ENCODE data around the gene DNAI2.

Gene DNAI2

GRCh38 chr17:74228306-74228978 is 45.6 kb upstream of the DNAI2 start:
- TF ChIP-seq, protein P1, sequence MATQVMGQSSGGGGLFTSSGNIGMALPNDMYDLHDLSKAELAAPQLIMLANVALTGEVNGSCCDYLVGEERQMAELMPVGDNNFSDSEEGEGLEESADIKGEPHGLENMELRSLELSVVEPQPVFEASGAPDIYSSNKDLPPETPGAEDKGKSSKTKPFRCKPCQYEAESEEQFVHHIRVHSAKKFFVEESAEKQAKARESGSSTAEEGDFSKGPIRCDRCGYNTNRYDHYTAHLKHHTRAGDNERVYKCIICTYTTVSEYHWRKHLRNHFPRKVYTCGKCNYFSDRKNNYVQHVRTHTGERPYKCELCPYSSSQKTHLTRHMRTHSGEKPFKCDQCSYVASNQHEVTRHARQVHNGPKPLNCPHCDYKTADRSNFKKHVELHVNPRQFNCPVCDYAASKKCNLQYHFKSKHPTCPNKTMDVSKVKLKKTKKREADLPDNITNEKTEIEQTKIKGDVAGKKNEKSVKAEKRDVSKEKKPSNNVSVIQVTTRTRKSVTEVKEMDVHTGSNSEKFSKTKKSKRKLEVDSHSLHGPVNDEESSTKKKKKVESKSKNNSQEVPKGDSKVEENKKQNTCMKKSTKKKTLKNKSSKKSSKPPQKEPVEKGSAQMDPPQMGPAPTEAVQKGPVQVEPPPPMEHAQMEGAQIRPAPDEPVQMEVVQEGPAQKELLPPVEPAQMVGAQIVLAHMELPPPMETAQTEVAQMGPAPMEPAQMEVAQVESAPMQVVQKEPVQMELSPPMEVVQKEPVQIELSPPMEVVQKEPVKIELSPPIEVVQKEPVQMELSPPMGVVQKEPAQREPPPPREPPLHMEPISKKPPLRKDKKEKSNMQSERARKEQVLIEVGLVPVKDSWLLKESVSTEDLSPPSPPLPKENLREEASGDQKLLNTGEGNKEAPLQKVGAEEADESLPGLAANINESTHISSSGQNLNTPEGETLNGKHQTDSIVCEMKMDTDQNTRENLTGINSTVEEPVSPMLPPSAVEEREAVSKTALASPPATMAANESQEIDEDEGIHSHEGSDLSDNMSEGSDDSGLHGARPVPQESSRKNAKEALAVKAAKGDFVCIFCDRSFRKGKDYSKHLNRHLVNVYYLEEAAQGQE (IDR thresholded peaks at IDR 0.05; ENCODE audit: insufficient read depth in 1 of 2, low read depth in 2 of 2, low read length in 2 of 2): no peak
- TF ChIP-seq POLR2AphosphoS5 (IDR thresholded peaks at IDR 0.05; ENCODE audit: low read depth, low read length): no peak
- TF ChIP-seq TAF1 (IDR thresholded peaks at IDR 0.05; ENCODE audit: borderline replicate concordance, insufficient read depth, low read length): no peak
- no peak for TF ChIP-seq SIN3A (IDR thresholded peaks at IDR 0.05; ENCODE audit: borderline replicate concordance, insufficient read depth, low read length)
- no peak for TF ChIP-seq FOXP2 (optimal IDR thresholded peaks at IDR 0.05; ENCODE audit: borderline replicate concordance, extremely low read depth, extremely low read length, insufficient read depth)

DNA sequence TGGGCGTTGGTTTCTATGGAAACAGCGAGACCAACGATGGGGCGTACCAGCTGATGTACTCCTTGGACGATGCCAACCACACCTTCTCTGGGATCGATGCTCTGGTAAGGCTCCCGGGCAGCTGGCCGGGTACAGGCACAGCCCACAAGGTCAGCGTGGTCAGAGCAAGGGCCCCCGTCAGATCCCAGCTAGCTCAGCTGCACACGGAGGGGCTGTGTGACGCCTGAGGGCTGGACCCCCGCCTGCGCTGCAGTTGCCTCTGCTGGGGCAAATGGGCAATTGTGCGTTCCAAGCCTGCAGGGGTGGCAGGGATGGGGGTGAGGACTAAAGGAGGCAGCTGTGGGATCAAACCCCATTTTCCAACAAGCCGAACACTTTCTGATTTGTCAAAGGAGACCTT is 43.1 kb upstream of the DNAI2 start:
- TF ChIP-seq FOXP2 (optimal IDR thresholded peaks at IDR 0.05; ENCODE audit: borderline replicate concordance, extremely low read depth, extremely low read length, insufficient read depth) (no peak), TAF1 (IDR thresholded peaks at IDR 0.05; ENCODE audit: borderline replicate concordance, insufficient read depth, low read length) (no peak), SIN3A (IDR thresholded peaks at IDR 0.05; ENCODE audit: borderline replicate concordance, insufficient read depth, low read length) (no peak), POLR2AphosphoS5 (IDR thresholded peaks at IDR 0.05; ENCODE audit: low read depth, low read length) (no peak)
- TF ChIP-seq, protein P1 (IDR thresholded peaks at IDR 0.05; ENCODE audit: insufficient read depth in 1 of 2, low read depth in 2 of 2, low read length in 2 of 2): no peak

- TF ChIP-seq POLR2AphosphoS5 (IDR thresholded peaks at IDR 0.05; ENCODE audit: low read depth, low read length) (no peak), SIN3A (IDR thresholded peaks at IDR 0.05; ENCODE audit: borderline replicate concordance, insufficient read depth, low read length) (no peak), FOXP2 (optimal IDR thresholded peaks at IDR 0.05; ENCODE audit: borderline replicate concordance, extremely low read depth, extremely low read length, insufficient read depth) (no peak), TAF1 (IDR thresholded peaks at IDR 0.05; ENCODE audit: borderline replicate concordance, insufficient read depth, low read length) (no peak)
- TF ChIP-seq, protein P1 (IDR thresholded peaks at IDR 0.05; ENCODE audit: insufficient read depth in 1 of 2, low read depth in 2 of 2, low read length in 2 of 2): no peak
These were observed 41.8 kb upstream of the DNAI2 start for GRCh38 chr17:74231928-74232907.

DNA sequence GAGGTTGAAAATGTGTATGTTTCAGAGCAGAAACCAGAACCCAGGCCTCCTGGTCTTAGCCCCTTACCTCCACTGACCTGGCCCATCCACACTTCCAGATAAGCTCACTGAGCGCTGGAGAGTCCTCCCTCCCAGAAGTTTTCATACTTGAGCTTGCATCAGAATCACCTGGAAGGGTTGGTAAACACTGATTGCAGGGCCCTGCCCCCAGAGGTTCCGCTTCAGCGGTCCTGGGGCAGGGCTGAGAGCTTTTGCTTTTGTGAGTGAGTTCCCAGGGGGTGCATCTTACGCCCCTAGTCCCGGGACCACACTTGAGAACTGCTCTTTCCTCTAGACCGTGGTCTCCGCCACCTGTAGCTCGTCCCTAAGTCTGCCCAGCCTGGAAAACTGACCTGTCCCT is 40.1 kb upstream of the DNAI2 start:
- TF ChIP-seq, protein P1 (IDR thresholded peaks at IDR 0.05; ENCODE audit: insufficient read depth in 1 of 2, low read depth in 2 of 2, low read length in 2 of 2): no peak
- TF ChIP-seq TAF1 (IDR thresholded peaks at IDR 0.05; ENCODE audit: borderline replicate concordance, insufficient read depth, low read length) (no peak), POLR2AphosphoS5 (IDR thresholded peaks at IDR 0.05; ENCODE audit: low read depth, low read length) (no peak), FOXP2 (optimal IDR thresholded peaks at IDR 0.05; ENCODE audit: borderline replicate concordance, extremely low read depth, extremely low read length, insufficient read depth) (no peak), SIN3A (IDR thresholded peaks at IDR 0.05; ENCODE audit: borderline replicate concordance, insufficient read depth, low read length) (no peak)

Measured in PFSK-1 (cell line).